NCI-H226 (cell line): ENCODE results near the gene KCNIP1.
"Not testable (repeated sequence)": the region's sequence is repeated elsewhere in the genome, so short reads cannot be mapped to it uniquely, and the experiment has no call there.

Experiments
- DNase-seq: peaks from one replicate; pipeline ENCODE4 v3.0.0-alpha.2; 2015

KCNIP1 gene

DNA sequence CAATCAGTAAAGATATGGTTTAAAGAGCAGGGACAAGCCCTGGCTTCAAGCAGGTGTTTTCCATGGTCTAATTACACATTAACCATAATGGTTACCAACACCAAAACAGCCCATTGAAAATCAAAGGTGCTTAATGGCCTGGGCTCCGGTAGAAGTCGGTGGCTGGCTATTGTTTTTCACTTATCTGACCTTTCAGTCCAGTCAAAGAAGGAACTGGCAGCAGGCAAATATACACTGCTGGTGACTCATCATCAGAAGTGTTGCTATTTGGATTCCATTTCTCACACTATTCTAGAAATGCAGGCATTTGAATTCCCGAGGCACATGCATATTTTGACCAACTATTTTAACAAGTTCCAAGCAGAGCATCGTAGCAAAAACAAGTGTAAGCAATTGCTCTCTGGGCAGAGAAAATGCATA, 253.4 kb downstream of the KCNIP1 start:
- DNase-seq = peak; percentile 52

DNA sequence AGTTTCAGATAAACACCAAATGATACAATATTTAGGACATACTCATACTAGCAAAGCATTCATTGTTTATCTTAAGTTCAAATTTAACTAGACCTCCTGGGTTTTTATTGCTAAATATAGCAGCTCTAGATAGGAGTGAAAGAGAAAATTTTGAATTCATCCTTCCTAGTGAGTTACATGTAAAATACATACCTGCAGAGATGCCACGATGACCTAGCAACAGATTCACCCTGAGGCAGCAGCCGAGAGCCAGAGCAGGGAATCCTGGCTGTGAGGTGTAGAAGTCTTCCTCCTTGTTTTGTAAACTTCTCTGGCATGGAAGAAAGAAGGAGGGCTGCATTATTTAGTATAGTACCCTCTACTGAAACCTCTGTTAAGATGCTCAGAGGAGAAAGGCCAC, 253.8 kb downstream of the KCNIP1 start:
- no peak for DNase-seq

DNA sequence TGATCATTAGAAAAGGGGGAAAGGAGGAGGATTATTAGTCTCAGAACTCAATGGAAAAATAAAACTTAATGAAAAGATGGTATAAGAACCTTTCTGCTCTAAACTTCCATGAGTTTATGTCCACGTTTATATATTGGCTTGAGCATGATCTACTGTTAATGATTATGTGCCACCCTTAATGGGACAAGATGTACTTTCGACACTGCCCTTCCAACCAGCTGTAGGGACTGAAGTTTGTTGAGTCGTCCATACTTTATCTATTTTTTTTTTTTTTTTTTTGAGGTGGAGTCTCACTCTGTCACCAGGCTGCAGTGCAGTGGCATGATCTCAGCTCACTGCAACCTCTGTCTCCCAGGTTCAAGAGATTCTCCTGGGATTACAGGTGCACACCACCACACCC, 254.7 kb downstream of the KCNIP1 start:
- DNase-seq = no peak

DNA sequence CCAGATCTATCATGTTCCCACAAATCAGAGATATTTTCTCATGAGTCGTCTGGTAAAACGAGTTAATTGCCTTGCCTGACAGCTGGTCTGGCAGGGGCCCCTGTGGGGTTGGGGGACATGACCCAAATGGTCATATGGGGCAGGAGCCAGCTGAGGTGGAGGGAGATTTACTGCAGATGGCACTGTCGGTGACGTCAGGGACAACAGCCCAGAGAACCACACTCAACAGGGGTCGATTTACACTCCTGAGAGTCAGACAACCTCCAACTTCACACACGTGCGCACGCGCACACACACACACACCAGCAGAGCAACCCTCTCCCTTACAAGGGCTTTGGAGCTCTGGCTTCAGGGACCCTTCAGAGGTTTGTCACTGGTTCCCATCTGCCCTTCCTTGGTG, 256.3 kb downstream of the KCNIP1 start:
- DNase-seq = no peak

DNA sequence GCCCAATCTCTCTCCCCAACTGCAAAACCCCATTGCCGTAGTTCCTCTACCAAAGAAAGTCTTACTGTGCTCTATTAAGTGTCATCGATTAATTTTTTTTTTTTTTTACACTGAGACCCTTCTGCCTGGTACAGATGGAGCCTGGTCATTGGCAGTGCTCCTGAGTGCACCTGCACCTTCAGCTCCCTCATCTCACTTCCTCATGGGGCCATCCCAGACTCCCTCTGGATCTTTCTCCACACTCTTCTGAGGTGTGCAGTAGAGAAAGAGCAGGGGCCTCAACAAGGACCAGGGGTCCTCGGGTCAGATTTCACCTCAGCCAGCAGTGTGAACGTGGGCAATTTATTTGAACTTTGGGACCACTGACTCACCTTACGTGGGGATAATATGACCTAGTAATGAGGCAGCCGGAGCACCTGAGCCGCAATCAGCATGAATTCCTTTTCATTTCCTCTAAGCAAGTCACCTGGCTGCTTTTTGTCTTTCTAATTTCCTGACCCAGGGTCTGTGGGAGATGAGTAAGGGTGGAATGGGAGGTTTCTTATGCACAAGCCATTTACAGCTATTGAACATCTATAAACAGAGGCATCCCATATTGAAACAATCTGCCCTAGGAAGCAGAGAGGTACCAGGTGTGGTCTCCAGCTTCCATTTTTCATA, 257.4 kb downstream of the KCNIP1 start:
- no peak for DNase-seq

DNA sequence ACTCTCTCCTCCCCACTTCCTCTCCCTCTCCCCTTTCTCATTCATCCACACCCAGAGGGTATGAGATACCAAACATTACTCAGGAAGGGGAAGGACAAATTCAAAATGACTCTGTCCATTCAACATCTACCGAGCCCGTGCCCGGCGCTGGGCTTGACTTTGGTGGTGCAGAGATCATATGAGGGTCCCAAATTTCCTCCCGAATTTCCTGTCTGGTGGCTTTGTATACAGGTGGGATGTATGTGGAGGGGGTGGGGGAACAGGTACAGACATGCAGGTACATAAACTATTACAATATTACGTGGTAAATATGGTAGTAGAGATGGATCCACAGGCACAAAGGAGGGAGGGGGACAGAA, 257.9 kb downstream of the KCNIP1 start:
- no peak for DNase-seq

DNA sequence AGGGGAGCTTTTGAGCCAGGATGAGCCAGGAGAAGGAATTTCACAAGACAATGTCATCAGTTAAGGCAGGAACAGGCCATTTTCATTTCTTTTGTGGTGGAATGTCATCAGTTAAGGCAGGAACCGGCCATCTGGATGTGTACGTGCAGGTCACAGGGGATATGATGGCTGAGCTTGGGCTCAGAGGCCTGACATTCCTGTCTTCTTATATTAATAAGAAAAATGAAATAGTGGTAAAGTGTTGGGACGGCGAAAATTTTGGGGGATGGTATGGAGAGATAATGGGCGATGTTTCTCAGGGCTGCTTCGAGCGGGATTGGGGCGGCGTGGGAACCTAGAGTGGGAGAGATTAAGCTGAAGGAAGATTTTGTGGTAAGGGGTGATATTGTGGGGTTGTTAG, 258.5 kb downstream of the KCNIP1 start:
- DNase-seq = not testable (repeated sequence)

DNA sequence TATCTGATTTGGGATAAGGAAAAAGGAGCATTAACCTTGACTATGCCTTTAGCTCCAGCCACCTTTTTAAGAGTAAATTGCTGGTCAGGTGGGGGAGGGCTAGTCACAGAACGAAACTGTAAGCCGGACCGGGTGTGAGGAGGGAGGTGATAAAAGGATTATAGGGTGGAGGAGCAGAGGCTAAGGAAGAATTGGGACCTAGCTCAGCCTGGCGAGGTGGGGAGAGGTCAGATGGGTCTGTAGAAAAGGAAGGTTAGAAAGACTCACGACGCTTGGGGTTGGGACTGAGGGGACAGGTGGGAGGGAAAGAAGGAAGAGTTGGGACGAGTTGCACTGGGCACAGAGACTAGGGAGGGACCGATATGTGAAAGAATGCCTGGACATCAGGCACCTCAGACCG, 262.0 kb downstream of the KCNIP1 start:
- not testable (repeated sequence) for DNase-seq

DNA sequence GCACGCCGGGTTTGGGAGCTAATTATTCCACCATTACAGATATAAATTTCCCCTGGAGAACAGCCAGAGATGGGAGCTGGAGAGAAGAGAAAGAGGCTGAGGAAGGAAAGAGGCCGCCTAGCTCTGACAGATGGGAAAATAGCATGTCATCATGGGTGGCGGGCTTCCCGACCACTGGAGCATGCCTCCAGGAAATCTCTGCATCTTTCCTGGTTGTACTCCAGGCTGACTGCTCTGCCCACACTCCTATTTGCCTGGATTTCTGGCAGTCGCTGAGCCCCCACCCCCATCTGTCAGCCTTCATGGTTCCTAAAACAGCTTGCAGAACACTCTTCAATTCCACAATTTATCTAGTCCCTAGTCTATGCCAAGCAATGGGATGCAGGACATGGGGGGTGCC, 265.4 kb downstream of the KCNIP1 start:
- no peak for DNase-seq

DNA sequence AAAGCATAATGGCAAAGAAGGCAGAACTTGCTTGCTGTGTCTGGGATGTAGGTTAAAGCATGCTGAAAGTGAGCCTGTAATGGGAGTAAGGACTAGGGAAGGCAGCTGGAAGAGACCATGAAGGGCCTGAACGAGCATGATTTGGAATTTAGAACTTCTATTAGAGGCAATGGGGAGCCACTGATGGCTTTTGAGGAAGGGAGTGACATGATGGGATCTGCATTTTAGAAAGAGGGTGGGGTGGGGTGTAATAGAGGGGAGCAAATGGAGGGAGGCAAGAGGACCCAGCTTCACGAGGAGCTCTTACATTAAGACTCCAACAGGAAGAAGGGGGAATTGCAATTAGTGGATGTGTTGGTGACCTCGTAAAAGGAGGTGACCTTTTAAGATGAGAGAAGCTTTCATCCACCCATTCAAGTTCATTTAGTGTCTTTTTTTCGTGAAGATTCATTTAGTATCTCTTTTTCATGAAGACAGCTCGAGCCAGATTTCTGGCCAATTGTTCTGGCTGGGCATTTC, 266.1 kb downstream of the KCNIP1 start:
- DNase-seq = no peak

DNA sequence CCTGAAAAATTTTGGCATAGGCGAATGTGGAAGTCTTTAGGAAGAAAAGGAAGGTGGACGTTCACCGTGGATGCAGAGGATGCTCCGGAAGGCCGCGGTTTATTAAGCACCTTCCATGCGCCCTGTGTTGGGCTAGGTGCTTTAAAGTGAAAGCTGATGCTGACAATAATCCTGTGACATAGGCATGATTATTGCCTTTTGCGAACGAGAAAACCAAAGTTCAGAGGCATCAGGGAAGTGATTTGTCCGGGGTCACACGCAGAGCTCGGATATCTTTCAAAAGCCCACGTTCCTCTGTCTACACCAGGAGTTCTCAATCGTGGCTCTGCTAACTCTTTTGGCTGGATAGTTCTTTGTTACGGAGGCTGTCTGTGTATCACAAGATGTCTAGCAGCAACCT, 267.7 kb downstream of the KCNIP1 start:
- DNase-seq = no peak

DNA sequence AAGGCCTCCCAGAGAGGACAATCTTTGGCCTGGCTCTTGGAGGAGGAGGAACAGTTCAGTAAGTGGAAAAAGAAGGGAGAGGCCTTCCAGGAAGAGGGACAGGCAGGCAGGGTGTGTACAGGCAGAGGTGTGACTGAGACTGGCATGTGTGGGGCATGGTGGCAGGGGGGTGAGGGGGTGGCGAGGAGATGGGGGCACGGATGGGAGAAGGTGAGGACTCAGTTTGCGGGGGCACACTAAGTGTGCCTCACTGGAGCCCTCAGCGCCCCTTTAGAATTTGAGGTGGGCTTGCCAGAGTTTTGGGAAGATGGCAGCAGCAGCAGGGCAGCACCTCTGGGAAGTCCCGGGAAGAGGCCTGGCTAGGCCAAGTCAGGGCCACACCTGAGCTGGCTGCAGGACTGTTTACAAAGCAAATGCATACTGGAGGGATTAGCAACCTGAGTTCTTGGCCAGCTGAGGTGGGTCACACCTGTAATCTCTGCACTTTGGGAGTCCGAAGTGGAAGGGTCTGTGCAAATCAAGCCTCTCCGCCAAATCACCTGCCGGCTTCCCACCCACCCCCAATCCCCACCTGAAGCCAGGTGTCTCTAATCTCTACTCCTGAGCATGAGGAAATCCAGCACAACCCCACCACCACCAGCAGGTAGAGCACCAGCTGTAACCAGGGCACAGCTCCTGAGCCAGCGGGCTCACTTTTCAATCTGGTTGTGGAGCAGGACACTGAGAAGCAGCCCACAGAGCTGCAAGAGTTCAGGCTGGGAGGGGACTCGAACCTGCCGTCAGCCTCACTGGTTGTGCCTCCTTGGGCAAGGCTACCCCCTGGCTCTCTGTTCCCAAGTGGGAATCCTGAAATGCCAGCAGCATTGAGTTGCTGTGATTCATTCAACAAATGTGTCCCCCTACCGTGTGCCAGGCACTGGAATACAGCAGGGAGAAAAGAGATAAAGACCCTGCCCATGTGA, 269.5 kb downstream of the KCNIP1 start:
- no peak for DNase-seq

DNA sequence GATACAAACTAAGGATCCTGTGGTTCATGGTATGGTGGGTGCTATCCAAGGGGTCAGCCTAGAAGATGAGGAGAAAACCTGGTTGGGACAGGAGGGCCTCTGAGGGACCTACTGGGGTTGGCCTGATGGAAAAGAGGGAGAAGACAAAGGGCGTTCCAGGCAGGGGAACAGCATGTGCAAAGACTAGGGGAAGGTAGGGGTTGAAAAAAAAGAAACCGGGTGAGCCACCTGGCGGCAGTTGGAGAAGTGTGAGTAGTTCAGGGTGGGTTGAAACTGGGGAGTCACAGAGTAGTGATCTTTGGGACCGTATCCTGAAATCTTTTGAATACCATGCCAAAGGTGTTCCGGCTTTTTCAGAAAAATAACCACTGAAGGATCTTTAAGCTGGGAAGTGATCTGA, 271.0 kb downstream of the KCNIP1 start:
- DNase-seq = no peak

DNA sequence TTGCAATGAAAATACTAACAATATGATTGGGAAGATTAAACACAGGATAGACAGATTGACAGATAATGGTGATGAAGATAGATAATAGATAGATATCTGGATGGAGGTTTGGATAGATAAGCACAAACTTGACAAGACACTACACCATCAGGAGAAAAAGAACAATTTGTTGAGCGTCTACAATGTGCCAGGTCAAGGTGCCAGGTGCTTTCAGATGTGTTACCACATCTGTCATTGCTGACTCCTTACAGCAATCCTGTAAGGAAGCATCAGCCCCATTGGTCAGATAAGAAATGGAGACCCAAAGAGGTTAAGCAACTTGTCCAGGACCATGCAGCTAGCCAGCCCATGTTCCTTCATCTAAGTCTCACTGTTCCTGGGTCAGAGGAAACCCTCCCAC, 278.1 kb downstream of the KCNIP1 start:
- no peak for DNase-seq

DNA sequence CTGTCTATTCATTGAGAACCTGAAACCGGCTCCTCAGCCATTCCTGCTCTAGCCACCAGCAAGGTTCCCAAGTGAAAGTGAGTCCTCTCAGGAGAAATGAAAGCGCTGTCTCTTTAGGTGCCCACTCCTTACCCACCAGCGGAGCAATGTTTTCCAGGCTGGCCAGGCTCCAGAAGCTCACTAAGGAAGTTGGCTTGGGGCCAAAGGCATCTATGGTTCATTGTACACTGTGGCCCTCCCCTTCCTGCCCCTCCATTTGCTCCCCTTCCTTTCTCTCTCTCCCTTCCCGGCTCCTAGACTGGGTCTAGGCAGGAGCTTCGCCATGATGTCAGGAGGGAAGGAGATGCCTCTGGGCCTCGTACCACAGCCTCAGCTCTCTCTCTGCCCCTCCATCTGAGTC, 278.6 kb downstream of the KCNIP1 start:
- DNase-seq = no peak

DNA sequence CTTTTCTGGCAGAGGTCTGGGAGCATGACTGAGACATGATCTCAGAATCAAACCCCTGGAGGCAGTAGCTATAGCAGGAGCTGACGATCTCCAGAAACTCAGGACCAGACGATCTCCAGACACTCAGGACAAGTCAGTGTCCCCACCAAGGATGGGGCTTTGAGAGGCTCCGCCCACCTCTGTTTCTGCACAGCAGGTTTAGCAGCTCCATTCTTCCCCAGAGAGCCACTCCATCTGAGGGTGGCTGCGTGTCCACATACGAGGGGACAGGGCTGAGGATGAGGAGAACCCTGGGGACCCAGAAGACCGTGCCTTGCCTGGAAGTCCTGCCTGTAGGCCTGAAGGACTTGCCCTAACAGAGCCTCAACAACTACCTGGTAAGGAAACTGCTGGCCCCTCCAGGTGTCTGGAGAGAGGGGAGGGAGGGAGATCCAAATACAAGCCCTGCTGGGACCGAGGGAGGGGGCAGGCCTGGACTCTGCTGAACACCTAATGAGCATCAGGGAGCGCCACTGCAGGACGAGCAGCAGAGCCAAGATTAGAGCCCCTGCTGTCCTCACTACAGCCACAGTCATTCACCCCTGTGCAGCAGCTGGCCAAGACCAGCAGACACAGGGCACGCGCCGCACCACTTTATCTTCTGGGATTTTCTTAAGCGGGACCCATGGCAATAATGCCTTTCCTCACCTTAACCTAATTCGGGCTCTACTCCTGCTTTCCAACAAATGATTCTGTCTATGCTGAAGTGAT, 279.9 kb downstream of the KCNIP1 start, which contains the start of gene GABRP:
Gene GABRP (plus strand): TSS at position 228 of the 750 bp plus-strand sequence. CDS start 4,891 bp downstream, outside the sequence.
- no peak for DNase-seq

DNA sequence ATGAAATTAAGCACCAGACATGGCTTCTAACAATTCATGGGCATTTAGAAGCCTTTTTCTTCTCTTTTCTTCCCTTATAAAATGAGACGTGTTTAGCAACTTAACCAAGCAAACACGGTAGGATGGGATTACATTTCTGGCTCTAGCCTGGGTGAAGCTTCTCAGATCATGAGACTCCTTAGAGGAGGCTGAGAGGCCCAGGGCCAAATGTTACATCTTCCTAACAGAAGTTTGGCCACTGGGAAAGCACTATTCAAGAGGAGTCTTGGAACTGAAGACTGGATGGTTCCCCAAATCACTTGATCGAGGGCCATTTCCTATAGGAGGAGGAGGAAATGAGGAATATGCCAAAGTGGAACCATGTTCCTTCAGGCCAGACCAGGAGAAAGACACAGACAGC, 281.6 kb downstream of the KCNIP1 start:
- no peak for DNase-seq
